ENCODE data around the gene NDOR1. TPM values are rescaled to one million over a fixed set of nuclear protein-coding genes. Genes with fewer than 3 reads are reported as not detected.

The NDOR1 gene
- total RNA-seq, 4 donors from 2014 or later, result 5.6 to 6.6 (median 6.1) TPM

- no peak for DNase-seq (ENCODE audit: low spot score)
- no peak for ATAC-seq (ENCODE audit: low FRiP score)
- TF ChIP-seq CTCF (IDR thresholded peaks at IDR 0.05), result no peak
Observed at GRCh38 chr9:137244486-137245449, 39.3 kb downstream of the NDOR1 start.

- DNase-seq (ENCODE audit: low spot score) (no peak), ATAC-seq (ENCODE audit: low FRiP score) (no peak)
- no peak for TF ChIP-seq CTCF (IDR thresholded peaks at IDR 0.05)
Observed at GRCh38 chr9:137245450-137246421, 40.2 kb downstream of the NDOR1 start.

DNA sequence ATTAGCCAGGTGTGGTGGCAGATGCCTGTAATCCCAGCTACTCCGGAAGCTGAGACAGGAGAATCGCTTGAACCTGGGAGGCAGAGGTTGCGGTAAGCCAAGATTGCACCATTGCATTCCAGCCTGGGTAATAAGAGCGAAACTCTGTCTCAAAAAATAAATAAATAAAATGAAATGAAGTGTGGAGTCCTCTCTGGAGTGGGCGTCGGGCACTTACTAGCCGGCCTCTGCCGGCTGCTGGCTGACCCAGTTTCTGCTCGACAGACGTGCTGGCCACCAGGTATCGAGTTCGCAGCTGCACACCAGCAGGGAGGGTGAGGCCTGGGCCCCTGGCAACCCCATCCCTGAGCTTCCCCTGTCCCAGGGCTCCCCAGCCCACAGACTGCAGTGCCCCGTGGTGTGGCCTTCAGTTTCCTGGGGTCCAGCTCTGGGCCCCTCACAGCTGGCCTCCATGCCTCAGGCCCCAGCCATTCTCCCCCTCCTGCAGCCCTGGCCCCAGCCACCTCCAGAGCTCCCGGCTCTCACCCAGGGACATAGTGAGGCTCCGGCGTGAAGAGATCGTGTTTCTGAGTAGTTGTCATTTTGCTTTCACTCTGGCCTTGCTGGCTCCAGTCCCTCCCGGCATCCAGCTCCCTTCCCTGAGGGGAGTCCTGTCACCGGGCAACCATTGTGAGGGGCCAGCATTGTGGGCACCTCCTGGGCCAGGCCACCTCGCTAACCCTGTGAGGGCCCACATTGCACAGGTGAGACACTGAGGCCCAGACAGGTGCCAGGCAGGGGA is 41.8 kb downstream of the NDOR1 start:
- no peak for DNase-seq (ENCODE audit: low spot score)
- no peak for TF ChIP-seq CTCF (IDR thresholded peaks at IDR 0.05)
- no peak for ATAC-seq (ENCODE audit: low FRiP score)

DNA sequence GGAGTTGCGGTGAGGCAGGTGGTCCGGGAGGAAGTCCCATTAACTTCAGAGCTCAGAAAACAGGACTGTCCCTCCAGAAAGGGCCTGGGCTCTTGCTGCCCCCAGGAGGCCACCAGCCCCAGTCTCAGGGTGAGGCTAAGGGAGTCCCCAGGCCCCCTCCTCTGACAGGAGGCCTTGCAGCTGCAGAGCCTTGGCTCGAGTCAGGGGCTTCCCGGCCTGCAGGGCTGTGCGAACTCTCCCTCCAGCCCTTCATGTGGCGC is 42.3 kb downstream of the NDOR1 start:
- DNase-seq (ENCODE audit: low spot score) (no peak), ATAC-seq (ENCODE audit: low FRiP score) (no peak)
- no peak for TF ChIP-seq CTCF (IDR thresholded peaks at IDR 0.05)

GRCh38 chr9:137250329-137251193 is 45.1 kb downstream of the NDOR1 start:
- ATAC-seq (ENCODE audit: low FRiP score), result no peak
- no peak for DNase-seq (ENCODE audit: low spot score)
- no peak for TF ChIP-seq CTCF (IDR thresholded peaks at IDR 0.05)

DNA sequence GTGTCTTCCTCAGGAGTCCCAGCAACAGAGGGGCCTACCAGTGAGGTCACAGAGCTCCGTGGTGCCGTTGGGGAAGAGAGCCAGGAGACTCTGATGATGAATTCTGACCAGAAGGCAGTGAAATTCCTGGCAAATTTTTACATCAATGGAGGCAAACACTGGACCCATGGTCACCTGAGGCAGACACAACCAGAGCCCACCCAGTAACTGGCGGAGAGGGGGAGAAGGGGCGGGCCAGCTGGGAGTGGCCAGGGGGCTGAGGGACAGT is 45.6 kb downstream of the NDOR1 start, which contains the start of gene STPG3:
STPG3 (plus strand) TSS at position 93 of the 268 bp plus-strand sequence; CDS start at position 94, 1 bp downstream.
- no peak for TF ChIP-seq CTCF (IDR thresholded peaks at IDR 0.05)
- no peak for ATAC-seq (ENCODE audit: low FRiP score)
- no peak for DNase-seq (ENCODE audit: low spot score)
